OCI-LY7 (cell line): ENCODE measurements around the gene TRRAP.

Source experiments
- EZH2phosphoT487 ChIP-seq: fragments of 200-600 bp; sonication (generic); IDR thresholded peaks from 2 replicates; pipeline ENCODE4 v1.6.1; 2018; ENCODE audit warnings: low read depth, borderline replicate concordance, mild to moderate bottlenecking, mixed run types, antibody characterized with exemption, low read length, moderate library complexity, mixed read lengths
- TF ChIP-seq, protein P1 (sequence below): fragments of 200-600 bp; sonication (generic); conservative IDR thresholded peaks from 2 replicates; pipeline ENCODE4 v1.5.1; 2014; ENCODE audit warnings: mild to moderate bottlenecking, antibody characterized with exemption, low read length, moderate library complexity, mixed read lengths

DNA sequence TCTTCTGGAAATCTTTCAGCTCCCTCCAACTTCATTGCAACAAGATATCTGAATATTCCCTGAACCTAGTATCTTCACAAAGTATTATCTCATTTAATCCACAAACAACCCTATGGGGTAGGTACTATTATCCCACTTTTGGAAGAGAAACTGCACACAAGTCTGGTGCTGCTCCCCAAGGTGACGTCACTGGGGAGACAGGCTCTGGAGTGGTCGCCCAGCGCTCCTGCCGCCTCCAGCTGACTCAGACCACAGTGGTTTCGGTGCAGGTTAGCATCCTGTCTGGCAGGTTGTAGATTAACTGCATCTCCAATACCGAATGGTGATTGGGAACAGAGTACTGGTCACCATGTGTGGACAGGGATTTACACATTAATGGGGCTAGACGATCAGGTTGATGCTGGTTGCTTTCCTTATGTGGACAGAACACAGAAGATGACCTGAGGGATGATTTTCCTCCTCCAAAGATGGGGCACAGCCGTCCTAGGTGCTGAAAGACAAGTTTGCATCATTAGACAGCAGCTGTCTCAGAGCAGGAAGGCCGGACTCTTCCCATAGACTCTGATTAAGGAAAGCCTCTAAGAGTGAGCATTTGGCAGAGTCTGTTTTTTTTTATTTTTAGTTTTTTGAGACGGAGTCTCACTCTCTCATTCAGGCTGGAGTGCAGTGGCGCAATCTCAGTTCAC lies 128.6 kb downstream of the TRRAP start:
- TF ChIP-seq, protein P1, sequence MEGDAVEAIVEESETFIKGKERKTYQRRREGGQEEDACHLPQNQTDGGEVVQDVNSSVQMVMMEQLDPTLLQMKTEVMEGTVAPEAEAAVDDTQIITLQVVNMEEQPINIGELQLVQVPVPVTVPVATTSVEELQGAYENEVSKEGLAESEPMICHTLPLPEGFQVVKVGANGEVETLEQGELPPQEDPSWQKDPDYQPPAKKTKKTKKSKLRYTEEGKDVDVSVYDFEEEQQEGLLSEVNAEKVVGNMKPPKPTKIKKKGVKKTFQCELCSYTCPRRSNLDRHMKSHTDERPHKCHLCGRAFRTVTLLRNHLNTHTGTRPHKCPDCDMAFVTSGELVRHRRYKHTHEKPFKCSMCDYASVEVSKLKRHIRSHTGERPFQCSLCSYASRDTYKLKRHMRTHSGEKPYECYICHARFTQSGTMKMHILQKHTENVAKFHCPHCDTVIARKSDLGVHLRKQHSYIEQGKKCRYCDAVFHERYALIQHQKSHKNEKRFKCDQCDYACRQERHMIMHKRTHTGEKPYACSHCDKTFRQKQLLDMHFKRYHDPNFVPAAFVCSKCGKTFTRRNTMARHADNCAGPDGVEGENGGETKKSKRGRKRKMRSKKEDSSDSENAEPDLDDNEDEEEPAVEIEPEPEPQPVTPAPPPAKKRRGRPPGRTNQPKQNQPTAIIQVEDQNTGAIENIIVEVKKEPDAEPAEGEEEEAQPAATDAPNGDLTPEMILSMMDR = no peak
- TF ChIP-seq EZH2phosphoT487 = no peak
